Calu3 (cell line): ENCODE measurements around the gene RTRAF. TPM values are rescaled to one million over a fixed set of nuclear protein-coding genes. Genes with fewer than 3 reads are reported as not detected.

Source experiments
- BruUV-seq: library from RNA; stranded (reverse); fragments of 400-500 nt; replicated peaks from 2 replicates; lab custom pipeline; 2021; lab: Mats Ljungman, UMichigan
- CTCF ChIA-PET: fragments of 300-600 bp; sonication (Branson Sonifier 250); formaldehyde crosslinking; loops from one replicate; lab custom pipeline; 2022; ENCODE audit warnings: antibody characterized with exemption; lab: Charles Lee
- DNase-seq: peaks from one replicate; pipeline ENCODE4 v3.0.0; 2022
- H3K27ac Mint-ChIP-seq: one replicate; pipeline ENCODE4 v1.8.0; 2022; ENCODE audit warnings: mixed read lengths; ENCODE audit not compliant: unreplicated experiment
- H3K27me3 Mint-ChIP-seq: one replicate; pipeline ENCODE4 v1.8.0; 2022; ENCODE audit warnings: mixed read lengths; ENCODE audit not compliant: unreplicated experiment
- H3K36me3 Mint-ChIP-seq: one replicate; pipeline ENCODE4 v1.8.0; 2022; ENCODE audit warnings: mild to moderate bottlenecking, moderate library complexity, mixed read lengths; ENCODE audit not compliant: insufficient read depth, unreplicated experiment
- H3K4me1 Mint-ChIP-seq: one replicate; pipeline ENCODE4 v1.8.0; 2022; ENCODE audit warnings: mild to moderate bottlenecking, low read depth, mixed read lengths; ENCODE audit not compliant: unreplicated experiment
- H3K4me3 Mint-ChIP-seq: one replicate; pipeline ENCODE4 v1.8.0; 2022; ENCODE audit warnings: mild to moderate bottlenecking, low read depth, moderate library complexity, mixed read lengths; ENCODE audit not compliant: unreplicated experiment
- H3K9me3 Mint-ChIP-seq: one replicate; pipeline ENCODE4 v1.8.0; 2022; ENCODE audit warnings: low read depth, mixed read lengths; ENCODE audit not compliant: unreplicated experiment
- CTCF ChIP-seq: fragments of 200-600 bp; IDR thresholded peaks from one replicate; pipeline ENCODE4 v1.8.0; 2022; ENCODE audit warnings: antibody characterized with exemption; ENCODE audit not compliant: unreplicated experiment
- intact Hi-C: fragments of 100-400 bp; cut with micrococcal nuclease; formaldehyde crosslinking; loops from one replicate; pipeline ENCODE4 v1.10.0; 2022; ENCODE audit not compliant: unreplicated experiment
- total RNA-seq: library from RNA; stranded (reverse); gene quantifications from 2 replicates; pipeline ENCODE4 v1.2.3, GENCODE V29; 2022

Gene RTRAF
- total RNA-seq, 1 experiment from 2014 or later, result 164 TPM

GRCh38 chr14:52021957-52022600 lies 32.7 kb downstream of the RTRAF start:
- Mint-ChIP-seq H3K4me3 (no peak overlapping the region), H3K27ac (no peak overlapping the region), H3K27me3 (peaks cover 7% of the 10 kb centered on the region), H3K36me3 (no peaks in the 10 kb centered on the region), H3K4me1 (peaks cover 19% of the 10 kb centered on the region), H3K9me3 (no peaks in the 10 kb centered on the region)
- BruUV-seq, result no TSS peak
- intact Hi-C loops, result no loop called here
- no peak for TF ChIP-seq CTCF
- CTCF ChIA-PET, result no interaction called here
- DNase-seq, result no peak

GRCh38 chr14:52023518-52023917 lies 34.2 kb downstream of the RTRAF start:
- TF ChIP-seq CTCF, result no peak
- Mint-ChIP-seq H3K4me1 (peaks cover 12% of the 10 kb centered on the region), H3K27ac (no peak overlapping the region), H3K9me3 (no peaks in the 10 kb centered on the region), H3K4me3 (no peak overlapping the region), H3K27me3 (no peaks in the 10 kb centered on the region), H3K36me3 (no peaks in the 10 kb centered on the region)
- no TSS peak for BruUV-seq
- intact Hi-C loops, result no loop called here
- DNase-seq, result no peak
- CTCF ChIA-PET, result interaction anchor here (0.7 kb wide), 1 partner anchor 57 kb away, joined by 3 read pairs; no protein-coding TSS in a partner anchor

GRCh38 chr14:52025310-52025709 lies 36.0 kb downstream of the RTRAF start:
- Mint-ChIP-seq H3K27me3 (no peaks in the 10 kb centered on the region), H3K27ac (no peak overlapping the region), H3K9me3 (no peaks in the 10 kb centered on the region), H3K36me3 (no peaks in the 10 kb centered on the region), H3K4me3 (no peak overlapping the region), H3K4me1 (peaks cover 2% of the 10 kb centered on the region)
- CTCF ChIA-PET, result no interaction called here
- TF ChIP-seq CTCF, result no peak
- no peak for DNase-seq
- BruUV-seq, result no TSS peak
- intact Hi-C loops, result no loop called here

- no peaks in the 10 kb centered on the region for H3K27me3 Mint-ChIP-seq
- no peak for TF ChIP-seq CTCF
- intact Hi-C loops, result no loop called here
- H3K27ac Mint-ChIP-seq, result no peak overlapping the region
- H3K4me3 Mint-ChIP-seq, result no peak overlapping the region
- no peaks in the 10 kb centered on the region for H3K9me3 Mint-ChIP-seq
- H3K36me3 Mint-ChIP-seq, result no peaks in the 10 kb centered on the region
- DNase-seq, result no peak
- CTCF ChIA-PET, result no interaction called here
- BruUV-seq, result no TSS peak
- H3K4me1 Mint-ChIP-seq, result no peaks in the 10 kb centered on the region
Observed at GRCh38 chr14:52026017-52026660, 36.8 kb downstream of the RTRAF start.
